Ovary (tissue), 3 donors: ENCODE results near the gene PLS1.

Experiments used
- POLR2A ChIP-seq: fragments of 450-650 bp; IDR thresholded peaks from one replicate; pipeline ENCODE4 v1.6.1; 2017; ENCODE audit warnings: antibody characterized with exemption, mild to moderate bottlenecking, moderate library complexity
- TF ChIP-seq, protein P1 (sequence below), 3 donors: fragments of 450-650 bp in 2 of 3; fragments of 200-600 bp in 1 of 3; IDR thresholded peaks; one replicate each; pipeline versions ENCODE4 v1.5.1 to v1.8.0; 2016 to 2022; ENCODE audit warnings: antibody characterized with exemption in 3 of 3, mild to moderate bottlenecking in 1 of 3
- donor health status: DM: no; HTN: no; CAD: no.

DNA sequence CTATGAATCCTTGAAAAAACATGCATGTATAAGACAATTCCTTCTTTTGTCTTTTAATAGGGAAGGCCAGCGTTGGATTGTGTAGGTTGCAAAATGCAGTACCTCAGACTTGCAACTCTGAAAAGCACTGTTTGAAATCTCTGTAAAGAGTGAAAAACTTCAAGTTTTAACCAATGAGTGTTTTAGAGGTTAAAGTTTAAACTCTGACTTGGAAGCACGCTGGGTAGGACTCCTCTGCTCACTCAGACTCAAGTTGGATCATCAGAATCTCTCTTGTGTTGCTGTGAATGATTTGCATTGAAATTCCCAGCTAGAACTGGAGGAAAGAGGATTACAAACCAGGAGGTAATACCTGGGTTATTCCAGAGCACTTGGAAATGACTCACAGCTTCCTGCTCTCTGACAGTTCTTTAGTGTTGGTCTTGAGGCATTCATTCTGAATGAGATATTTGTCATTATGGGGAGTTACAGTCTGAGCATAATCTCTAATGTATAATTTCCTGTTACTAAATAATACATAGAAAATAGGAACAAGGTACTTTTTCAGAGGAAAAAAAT is 49.1 kb downstream of the PLS1 start:
- TF ChIP-seq, protein P1, sequence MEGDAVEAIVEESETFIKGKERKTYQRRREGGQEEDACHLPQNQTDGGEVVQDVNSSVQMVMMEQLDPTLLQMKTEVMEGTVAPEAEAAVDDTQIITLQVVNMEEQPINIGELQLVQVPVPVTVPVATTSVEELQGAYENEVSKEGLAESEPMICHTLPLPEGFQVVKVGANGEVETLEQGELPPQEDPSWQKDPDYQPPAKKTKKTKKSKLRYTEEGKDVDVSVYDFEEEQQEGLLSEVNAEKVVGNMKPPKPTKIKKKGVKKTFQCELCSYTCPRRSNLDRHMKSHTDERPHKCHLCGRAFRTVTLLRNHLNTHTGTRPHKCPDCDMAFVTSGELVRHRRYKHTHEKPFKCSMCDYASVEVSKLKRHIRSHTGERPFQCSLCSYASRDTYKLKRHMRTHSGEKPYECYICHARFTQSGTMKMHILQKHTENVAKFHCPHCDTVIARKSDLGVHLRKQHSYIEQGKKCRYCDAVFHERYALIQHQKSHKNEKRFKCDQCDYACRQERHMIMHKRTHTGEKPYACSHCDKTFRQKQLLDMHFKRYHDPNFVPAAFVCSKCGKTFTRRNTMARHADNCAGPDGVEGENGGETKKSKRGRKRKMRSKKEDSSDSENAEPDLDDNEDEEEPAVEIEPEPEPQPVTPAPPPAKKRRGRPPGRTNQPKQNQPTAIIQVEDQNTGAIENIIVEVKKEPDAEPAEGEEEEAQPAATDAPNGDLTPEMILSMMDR (IDR thresholded peaks at IDR 0.05): no peak
- TF ChIP-seq POLR2A: no peak
